Measurements from ENCODE around the gene TTC22. TPM values are rescaled to one million over a fixed set of nuclear protein-coding genes. Genes with fewer than 3 reads are reported as not detected.

The TTC22 gene
- total RNA-seq, 2 experiments from 2014 or later = 4.4 to 4.5 TPM

DNA sequence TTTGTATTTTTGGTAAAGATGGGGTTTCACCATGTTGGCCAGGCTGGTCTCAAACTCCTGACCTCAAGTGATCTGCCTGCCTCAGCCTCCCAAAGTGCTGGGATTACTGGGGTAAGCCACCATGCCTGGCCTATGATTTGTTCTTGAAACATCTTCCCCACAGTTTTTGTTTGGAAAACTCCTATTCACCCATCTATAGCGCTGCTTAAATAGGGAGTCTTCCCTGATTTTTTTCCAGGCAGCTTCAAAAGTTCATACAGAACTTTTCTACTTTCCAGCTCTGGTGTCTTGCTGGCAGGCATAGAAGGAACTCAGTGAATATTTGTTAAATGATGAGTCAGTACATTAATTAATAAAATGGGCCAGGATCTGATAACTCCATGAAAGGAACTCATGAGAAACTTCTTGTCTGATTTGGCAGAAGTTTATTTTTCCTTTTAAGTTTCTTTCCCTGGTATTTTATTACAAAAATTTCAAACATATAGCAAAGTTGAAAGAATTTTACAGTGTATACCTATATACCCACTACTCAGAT lies 33.0 kb upstream of the TTC22 start:
- TF ChIP-seq, protein P1, sequence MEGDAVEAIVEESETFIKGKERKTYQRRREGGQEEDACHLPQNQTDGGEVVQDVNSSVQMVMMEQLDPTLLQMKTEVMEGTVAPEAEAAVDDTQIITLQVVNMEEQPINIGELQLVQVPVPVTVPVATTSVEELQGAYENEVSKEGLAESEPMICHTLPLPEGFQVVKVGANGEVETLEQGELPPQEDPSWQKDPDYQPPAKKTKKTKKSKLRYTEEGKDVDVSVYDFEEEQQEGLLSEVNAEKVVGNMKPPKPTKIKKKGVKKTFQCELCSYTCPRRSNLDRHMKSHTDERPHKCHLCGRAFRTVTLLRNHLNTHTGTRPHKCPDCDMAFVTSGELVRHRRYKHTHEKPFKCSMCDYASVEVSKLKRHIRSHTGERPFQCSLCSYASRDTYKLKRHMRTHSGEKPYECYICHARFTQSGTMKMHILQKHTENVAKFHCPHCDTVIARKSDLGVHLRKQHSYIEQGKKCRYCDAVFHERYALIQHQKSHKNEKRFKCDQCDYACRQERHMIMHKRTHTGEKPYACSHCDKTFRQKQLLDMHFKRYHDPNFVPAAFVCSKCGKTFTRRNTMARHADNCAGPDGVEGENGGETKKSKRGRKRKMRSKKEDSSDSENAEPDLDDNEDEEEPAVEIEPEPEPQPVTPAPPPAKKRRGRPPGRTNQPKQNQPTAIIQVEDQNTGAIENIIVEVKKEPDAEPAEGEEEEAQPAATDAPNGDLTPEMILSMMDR (IDR thresholded peaks at IDR 0.05) = no peak
- no peaks in the 10 kb centered on the region for H3K4me1 Mint-ChIP-seq (ENCODE audit: low read depth)
- no peaks in the 10 kb centered on the region for H3K4me1 ChIP-seq (ENCODE audit: insufficient read depth, low read length)
- H3K27ac Mint-ChIP-seq = no peak overlapping the region
- no peak for ATAC-seq (ENCODE audit: poor library complexity)
- no peak overlapping the region for H3K4me3 ChIP-seq (ENCODE audit: low read length)
- no peak overlapping the region for H3K4me3 Mint-ChIP-seq
- peaks cover 0 to 8% of the 10 kb centered on the region in 2 experiments for H3K9me3 ChIP-seq (ENCODE audit: control insufficient read depth in 1 of 2, insufficient read depth in 1 of 2, low read length in 2 of 2)
- H3K9me3 Mint-ChIP-seq = peaks cover 10% of the 10 kb centered on the region
- POLR2A ChIA-PET = no interaction called here
- DNase-seq = no peak
- intact Hi-C loops (cut with DNase I, micrococcal nuclease) = no loop called here
- H3K27ac ChIP-seq (ENCODE audit: low read depth in 1 of 2, low read length in 2 of 2) = no peak overlapping the region
- peaks cover 0 to 2% of the 10 kb centered on the region in 2 experiments for H3K27me3 ChIP-seq (ENCODE audit: control insufficient read depth in 1 of 2, insufficient read depth in 2 of 2, low read length in 2 of 2)
- H3K27me3 Mint-ChIP-seq = no peaks in the 10 kb centered on the region
- no peaks in the 10 kb centered on the region for H3K36me3 ChIP-seq (ENCODE audit: insufficient read depth, low read length)
- H3K36me3 Mint-ChIP-seq (ENCODE audit: low read depth) = peaks cover 10% of the 10 kb centered on the region
- CTCF ChIA-PET = no interaction called here

DNA sequence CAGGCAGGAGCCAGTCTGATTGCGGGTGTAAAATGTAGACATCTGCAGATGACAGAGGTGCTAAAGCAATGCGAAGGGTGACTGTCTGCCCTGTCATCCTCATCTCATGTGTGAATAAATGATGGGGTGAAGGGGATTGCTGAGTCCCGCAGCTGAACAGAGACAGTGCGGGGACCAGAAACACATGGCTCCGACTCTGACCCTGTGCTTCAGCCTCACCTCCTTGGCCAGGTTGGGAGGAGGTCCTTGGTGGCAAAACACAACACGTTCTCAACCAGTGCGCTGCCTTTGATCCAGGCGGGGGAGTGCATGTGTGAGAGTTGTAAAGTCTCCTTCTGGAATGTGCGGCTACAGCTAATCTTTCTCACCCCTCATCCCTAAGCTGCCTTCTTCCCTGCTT lies 32.0 kb upstream of the TTC22 start:
- no peaks in the 10 kb centered on the region for H3K4me1 Mint-ChIP-seq (ENCODE audit: low read depth)
- Histone ChIP-seq H3K9me3 (ENCODE audit: control insufficient read depth in 1 of 2, insufficient read depth in 1 of 2, low read length in 2 of 2) (peaks cover under 1 to 12% of the 10 kb centered on the region in 2 experiments), H3K27ac (ENCODE audit: low read depth in 1 of 2, low read length in 2 of 2) (no peak overlapping the region), H3K4me3 (ENCODE audit: low read length) (no peak overlapping the region), H3K27me3 (ENCODE audit: control insufficient read depth in 1 of 2, insufficient read depth in 2 of 2, low read length in 2 of 2) (peaks cover 0 to 2% of the 10 kb centered on the region in 2 experiments), H3K4me1 (ENCODE audit: insufficient read depth, low read length) (no peaks in the 10 kb centered on the region), H3K36me3 (ENCODE audit: insufficient read depth, low read length) (no peaks in the 10 kb centered on the region)
- no peak overlapping the region for H3K4me3 Mint-ChIP-seq
- peaks cover 13% of the 10 kb centered on the region for H3K36me3 Mint-ChIP-seq (ENCODE audit: low read depth)
- CTCF ChIA-PET = no interaction called here
- TF ChIP-seq, protein P1 (IDR thresholded peaks at IDR 0.05) = no peak
- DNase-seq (no peak), ATAC-seq (ENCODE audit: poor library complexity) (no peak)
- no peak overlapping the region for H3K27ac Mint-ChIP-seq
- H3K9me3 Mint-ChIP-seq = peaks cover 13% of the 10 kb centered on the region
- no peaks in the 10 kb centered on the region for H3K27me3 Mint-ChIP-seq
- intact Hi-C loops (cut with DNase I, micrococcal nuclease) = no loop called here
- POLR2A ChIA-PET = no interaction called here

DNA sequence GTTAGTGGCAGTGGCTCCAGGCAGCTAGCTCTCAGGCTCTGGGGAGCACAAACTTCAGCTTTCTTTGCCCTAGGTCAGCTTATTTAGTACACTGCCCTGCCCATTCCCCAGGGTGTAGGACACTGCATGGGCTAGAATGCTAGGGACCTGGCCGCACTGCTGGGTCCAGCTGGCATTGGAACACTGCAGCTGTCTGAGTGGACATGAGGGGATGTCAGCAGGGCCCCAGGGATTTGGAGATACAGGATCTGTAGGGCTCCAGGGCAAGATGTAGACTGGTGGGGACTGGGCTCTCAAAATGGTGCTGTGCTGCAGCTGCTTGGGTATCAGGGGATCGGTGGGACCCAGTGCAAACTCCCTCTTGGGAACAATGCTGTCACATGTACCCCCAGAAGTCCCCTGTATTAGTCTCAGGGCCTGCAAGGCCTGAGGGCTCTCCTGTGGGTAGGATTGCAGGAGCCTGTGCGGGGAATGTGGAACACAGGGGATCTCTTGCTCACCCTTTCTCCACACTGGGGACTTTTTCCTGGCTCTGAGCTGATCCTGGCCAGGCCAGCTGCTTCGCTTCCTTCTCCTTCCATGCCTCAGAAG lies 25.2 kb upstream of the TTC22 start:
- CTCF ChIA-PET = no interaction called here
- ATAC-seq (ENCODE audit: poor library complexity) (no peak), DNase-seq (no peak)
- Mint-ChIP-seq H3K4me1 (ENCODE audit: low read depth) (no peaks in the 10 kb centered on the region), H3K36me3 (ENCODE audit: low read depth) (peaks cover 26% of the 10 kb centered on the region), H3K4me3 (no peak overlapping the region), H3K27me3 (no peaks in the 10 kb centered on the region), H3K27ac (no peak overlapping the region), H3K9me3 (peaks cover 20% of the 10 kb centered on the region)
- intact Hi-C loops (cut with DNase I, micrococcal nuclease) = no loop called here
- Histone ChIP-seq H3K4me1 (ENCODE audit: insufficient read depth, low read length) (no peaks in the 10 kb centered on the region), H3K27me3 (ENCODE audit: control insufficient read depth in 1 of 2, insufficient read depth in 2 of 2, low read length in 2 of 2) (no peaks in the 10 kb centered on the region), H3K9me3 (ENCODE audit: control insufficient read depth in 1 of 2, insufficient read depth in 1 of 2, low read length in 2 of 2) (peaks cover 30 to 35% of the 10 kb centered on the region in 2 experiments), H3K27ac (ENCODE audit: low read depth in 1 of 2, low read length in 2 of 2) (no peak overlapping the region), H3K36me3 (ENCODE audit: insufficient read depth, low read length) (no peaks in the 10 kb centered on the region), H3K4me3 (ENCODE audit: low read length) (no peak overlapping the region)
- TF ChIP-seq, protein P1 (IDR thresholded peaks at IDR 0.05) = no peak
- POLR2A ChIA-PET = no interaction called here

Measured in CD4-positive, alpha-beta T cell (primary cell).